HG03064 (cell line): ENCODE results near the gene SGIP1.

Experiments
- ATAC-seq: cut with Tn5 transposase; IDR thresholded peaks from one replicate; pipeline ENCODE4 v1.9.1; 2021; ENCODE audit warnings: low read depth; ENCODE audit not compliant: unreplicated experiment

Gene SGIP1

DNA sequence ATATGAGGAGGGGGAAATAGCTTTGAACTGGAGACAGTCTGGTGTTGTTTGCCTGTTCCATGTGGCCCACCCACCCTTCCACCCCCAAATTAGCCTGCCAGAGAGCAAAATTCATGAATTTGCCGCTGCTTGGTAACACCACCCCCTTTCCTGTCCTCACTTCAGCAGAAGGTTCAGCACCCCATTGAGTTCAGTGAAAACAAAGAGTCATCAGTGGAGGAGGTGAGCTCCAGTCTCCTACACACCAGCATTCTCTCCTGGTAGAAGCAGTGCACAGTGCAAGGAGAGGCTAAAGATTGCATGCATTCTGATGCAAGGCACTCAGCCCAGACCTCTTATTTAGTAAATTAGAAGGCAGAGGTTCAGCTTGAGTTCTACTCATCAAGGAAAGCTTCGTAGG is 118.6 kb downstream of the SGIP1 start:
- no peak for ATAC-seq

GRCh38 chr1:66654643-66655042 is 120.7 kb downstream of the SGIP1 start:
- no peak for ATAC-seq

GRCh38 chr1:66671455-66671854 is 137.5 kb downstream of the SGIP1 start:
- no peak for ATAC-seq

DNA sequence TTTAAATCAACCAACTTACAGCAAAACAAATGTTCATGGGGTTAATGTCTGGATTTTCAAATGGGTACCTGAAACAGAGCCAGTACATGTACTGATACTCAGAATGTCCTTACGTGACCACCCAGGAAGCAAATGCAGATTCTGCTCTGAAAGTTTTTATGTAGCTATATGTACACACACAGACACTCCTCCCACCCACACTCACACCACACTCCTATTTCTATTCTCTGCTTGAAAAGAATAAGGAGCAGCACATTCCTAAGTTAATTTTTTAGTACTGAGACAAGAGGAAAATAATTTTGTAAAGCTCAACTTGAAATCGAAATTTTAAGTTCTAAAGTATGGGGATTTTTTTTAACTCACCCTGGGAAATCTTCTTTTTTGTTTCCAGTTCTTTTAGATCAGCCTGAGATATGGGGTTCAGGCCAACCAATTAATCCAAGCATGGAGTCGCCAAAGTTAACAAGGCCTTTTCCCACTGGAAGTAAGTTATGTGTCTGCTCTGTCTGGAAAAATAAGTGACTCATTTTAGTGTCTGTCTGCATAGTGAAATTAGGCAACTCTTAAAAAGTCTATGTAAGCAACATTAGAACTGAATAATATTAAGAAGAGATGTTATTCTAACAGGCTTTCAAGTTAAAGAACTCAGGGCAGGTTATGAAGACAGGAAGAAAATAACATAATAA is 142.8 kb downstream of the SGIP1 start:
- no peak for ATAC-seq

DNA sequence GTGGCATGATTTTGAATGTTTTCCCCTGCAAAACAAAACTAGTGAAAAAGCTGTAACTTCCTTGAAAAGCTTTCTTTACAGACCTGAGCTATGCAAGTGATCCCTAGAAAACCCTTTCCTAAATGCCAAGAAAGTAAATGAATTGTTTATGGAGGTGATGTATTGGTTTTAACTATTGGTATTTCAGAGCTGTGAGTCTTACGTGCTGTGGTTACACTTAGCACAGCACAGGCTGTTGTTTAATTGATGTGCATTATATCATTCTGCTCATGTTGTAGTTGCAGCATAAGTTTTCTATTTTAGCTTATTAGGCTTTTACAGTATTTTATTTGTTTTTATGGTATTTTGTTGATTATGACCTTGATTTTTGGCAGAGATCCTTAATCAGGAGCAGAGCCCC is 144.2 kb downstream of the SGIP1 start:
- ATAC-seq, result no peak

- ATAC-seq, result no peak
Observed at GRCh38 chr1:66679140-66679539, 145.2 kb downstream of the SGIP1 start.

DNA sequence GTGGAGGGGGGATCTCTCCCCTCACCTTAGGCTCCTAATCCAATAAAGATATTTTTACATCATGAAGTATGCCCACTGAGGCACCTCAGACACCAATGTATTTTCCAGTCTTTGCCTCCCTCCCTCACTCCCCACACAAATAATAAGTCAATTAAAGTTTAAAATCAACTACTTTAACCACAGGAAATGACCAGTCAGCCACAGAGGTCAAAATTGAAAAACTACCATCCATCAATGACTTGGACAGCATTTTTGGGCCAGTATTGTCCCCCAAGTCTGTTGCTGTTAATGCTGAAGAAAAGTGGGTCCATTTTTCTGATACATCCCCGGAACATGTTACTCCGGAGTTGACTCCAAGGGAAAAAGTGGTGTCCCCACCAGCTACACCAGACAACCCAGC is 147.7 kb downstream of the SGIP1 start:
- ATAC-seq, result no peak

DNA sequence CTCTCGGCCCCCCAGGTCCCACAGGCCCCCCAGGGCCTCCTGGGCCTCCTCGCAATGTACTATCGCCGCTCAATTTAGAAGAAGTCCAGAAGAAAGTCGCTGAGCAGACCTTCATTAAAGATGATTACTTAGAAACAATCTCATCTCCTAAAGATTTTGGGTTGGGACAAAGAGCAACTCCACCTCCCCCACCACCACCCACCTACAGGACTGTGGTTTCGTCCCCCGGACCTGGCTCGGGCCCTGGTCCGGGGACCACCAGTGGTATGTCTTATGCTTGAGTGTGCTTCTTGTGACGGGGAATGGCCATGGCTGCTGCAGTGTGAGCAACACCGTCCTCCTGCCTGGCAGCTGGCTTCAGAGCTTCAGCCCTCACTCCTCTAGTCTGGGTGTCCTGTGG is 148.2 kb downstream of the SGIP1 start:
- no peak for ATAC-seq

GRCh38 chr1:66684353-66684752 is 150.4 kb downstream of the SGIP1 start:
- no peak for ATAC-seq

DNA sequence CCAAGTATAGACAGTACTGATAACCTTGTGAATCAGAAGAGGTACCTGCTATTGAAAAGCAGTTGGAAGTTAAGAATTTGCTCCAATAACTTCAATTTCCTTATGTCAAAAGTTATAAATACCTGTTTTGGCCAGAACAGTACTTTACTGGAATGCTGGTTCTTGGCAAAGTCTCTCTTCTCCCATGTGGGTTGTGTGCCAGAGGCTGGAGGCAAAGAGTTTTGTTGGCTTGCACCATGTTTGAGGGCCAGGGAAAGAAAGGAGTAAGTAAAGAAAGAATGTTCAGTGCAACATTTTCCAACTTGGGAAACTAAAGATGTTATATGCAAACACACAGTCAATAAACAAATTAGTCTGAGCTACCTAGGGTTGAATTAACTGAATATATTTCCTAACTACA is 151.3 kb downstream of the SGIP1 start:
- no peak for ATAC-seq

GRCh38 chr1:66685670-66686069 is 151.7 kb downstream of the SGIP1 start:
- ATAC-seq, result no peak

DNA sequence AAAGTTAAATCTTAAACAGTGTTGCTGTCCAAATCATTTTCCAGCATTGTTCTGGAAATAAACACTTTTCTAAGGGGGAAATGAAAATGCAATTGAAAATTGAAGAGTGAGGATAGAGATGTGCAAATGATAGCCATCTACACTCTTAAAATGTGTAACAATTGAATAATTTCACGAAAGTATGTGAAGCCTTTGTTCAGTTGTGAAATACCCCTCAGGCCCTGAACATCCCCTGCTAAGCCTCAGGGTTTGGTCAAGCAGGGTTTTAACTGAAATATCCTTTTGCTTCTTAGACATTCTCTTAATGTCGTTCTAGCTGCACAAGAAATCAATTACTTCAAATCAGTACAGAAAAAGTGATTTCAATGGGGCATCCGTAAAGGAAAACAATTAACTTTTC is 152.5 kb downstream of the SGIP1 start:
- ATAC-seq, result no peak

DNA sequence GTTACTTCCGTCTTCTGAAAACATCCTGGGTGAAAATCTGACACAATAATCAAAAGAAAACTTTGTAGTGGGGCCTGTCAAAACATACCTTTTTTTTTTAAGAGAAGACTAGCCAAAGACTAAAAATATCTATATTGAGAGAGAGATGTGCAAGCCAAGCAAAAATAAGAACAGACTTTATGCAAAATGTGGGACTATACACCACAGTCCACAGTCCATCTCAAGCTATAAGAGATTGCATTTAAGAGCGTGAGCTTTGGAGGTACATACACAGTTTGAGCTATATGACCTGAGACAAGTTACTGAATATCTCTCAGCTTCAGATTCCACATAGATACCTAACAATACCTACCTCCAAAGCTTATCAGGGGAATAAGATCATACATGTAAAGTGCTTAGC is 153.4 kb downstream of the SGIP1 start:
- ATAC-seq, result no peak

- no peak for ATAC-seq
Observed at GRCh38 chr1:66690666-66691381, 156.9 kb downstream of the SGIP1 start.

- no peak for ATAC-seq
Observed at GRCh38 chr1:66692681-66693080, 158.7 kb downstream of the SGIP1 start.

- no peak for ATAC-seq
Observed at GRCh38 chr1:66693856-66694255, 159.9 kb downstream of the SGIP1 start.

DNA sequence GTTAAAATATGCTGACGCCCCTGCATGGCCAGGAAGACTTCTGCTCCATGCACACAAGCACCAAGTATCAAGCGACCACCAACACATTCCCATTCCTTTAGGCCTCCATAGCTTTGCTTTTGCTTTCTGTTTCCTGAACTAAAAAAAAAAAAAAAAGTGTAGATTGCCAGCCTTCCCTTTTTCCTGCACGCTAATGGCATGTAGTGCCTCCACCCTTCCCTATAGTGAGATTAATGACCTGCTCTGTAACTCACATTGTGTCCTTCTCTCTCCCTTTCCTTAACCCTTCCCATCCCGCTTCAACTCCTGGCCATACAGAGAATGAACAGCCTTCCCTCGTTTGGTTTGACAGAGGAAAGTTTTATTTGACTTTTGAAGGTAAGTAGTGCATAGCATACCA is 161.2 kb downstream of the SGIP1 start:
- no peak for ATAC-seq

GRCh38 chr1:66696771-66697170 is 162.8 kb downstream of the SGIP1 start:
- no peak for ATAC-seq

DNA sequence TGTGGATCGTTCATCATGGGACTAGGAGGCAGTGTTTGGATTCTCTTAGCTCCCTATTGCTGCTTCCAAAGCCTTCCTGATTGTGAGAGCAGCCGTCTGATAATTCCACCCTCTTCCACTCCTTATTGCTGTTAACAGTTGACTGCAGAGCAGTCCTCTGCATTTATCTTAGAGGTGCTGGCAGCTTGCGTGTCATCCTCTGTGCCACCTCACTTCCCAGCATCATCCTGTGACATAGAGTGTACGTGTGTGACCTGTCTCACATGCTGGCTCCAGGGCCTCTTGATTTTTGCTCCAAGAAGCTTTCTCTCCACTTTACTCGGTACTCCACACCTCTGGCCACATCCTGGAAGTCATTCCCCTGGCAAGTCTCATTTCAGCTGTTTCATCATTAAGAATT is 165.3 kb downstream of the SGIP1 start:
- ATAC-seq, result no peak

GRCh38 chr1:66704177-66704875 is 170.4 kb downstream of the SGIP1 start:
- no peak for ATAC-seq

GRCh38 chr1:66705110-66705509 is 171.2 kb downstream of the SGIP1 start:
- ATAC-seq, result no peak

GRCh38 chr1:66711420-66711819 is 177.5 kb downstream of the SGIP1 start:
- ATAC-seq, result no peak
